Measurements from ENCODE around the gene ZNF366. TPM values are rescaled to one million over a fixed set of nuclear protein-coding genes. Genes with fewer than 3 reads are reported as not detected.

The ZNF366 gene
- total RNA-seq: not detected in 3 replicates
- long read RNA-seq: 0 reads

- H3K4me3 Mint-ChIP-seq (ENCODE audit: unreplicated experiment): no peak within 1 kb of the TSS
- no peak for TF ChIP-seq CTCF (IDR thresholded peaks at IDR 0.05)
- H3K9me3 Mint-ChIP-seq (ENCODE audit: low read depth): no peaks in the 10 kb centered on the region
- no peaks in the 10 kb centered on the region for H3K36me3 Mint-ChIP-seq (ENCODE audit: low read depth)
- no peak within 1 kb of the TSS for H3K27ac Mint-ChIP-seq (ENCODE audit: unreplicated experiment)
- no peak for DNase-seq (ENCODE audit: low spot score)
- H3K27me3 Mint-ChIP-seq (ENCODE audit: low read depth): no peaks in the 10 kb centered on the region
- peaks cover 51% of the 10 kb centered on the region for H3K4me1 Mint-ChIP-seq (ENCODE audit: low read depth)
Observed at GRCh38 chr5:72507231-72507906, at the start of gene ZNF366. Gene ZNF366, minus strand, starts transcription at chr5:72507410. Its CDS starts 45,914 bp downstream, at chr5:72461496.

DNA sequence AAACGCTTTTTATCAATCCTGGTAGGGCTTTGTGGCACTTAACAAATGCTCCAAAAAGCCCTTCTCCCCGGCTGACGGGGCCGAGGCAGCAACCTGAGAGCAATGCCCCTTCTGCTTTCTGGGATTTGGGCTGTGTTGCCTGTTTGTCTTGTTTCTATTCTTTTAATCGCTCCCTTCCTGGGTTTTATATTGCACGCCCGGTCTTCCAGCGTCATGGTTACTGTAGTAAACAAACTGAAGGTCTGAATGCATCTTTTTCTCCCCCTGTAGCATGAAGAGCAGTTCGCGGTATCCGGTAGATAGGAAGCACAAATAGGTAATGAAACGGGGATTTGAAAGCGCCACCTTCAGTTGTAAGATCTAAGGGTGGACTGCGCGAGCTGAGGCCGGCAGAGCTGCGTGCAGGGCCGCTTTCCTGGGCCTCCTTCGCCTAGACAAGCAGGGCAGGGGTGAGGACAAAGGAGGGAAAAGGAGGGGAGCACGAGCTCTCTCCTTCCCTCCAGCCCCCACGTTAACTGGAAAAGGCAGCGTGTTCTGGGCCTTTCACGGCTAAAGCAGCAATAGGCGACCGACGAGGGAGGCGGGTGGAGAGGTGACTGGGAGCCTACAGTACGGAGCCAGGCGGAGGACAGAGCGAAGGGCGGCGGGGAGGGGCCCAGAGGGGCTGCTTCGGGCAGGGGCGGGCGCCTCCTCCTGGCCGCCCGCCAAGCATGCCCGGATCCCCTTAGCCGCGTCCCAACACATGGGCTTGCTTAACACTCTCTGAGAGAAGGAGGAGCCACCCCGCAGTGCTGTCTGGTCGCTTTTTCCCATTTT, 49.3 kb upstream of the ZNF366 start:
- DNase-seq (ENCODE audit: low spot score): no peak
- peak; percentile 61 for TF ChIP-seq CTCF (IDR thresholded peaks at IDR 0.05)
- Mint-ChIP-seq H3K36me3 (ENCODE audit: low read depth) (no peaks in the 10 kb centered on the region), H3K4me3 (ENCODE audit: unreplicated experiment) (peak overlapping the region; percentile 65), H3K27me3 (ENCODE audit: low read depth) (no peaks in the 10 kb centered on the region), H3K27ac (ENCODE audit: unreplicated experiment) (peak overlapping the region; percentile 89), H3K4me1 (ENCODE audit: low read depth) (peaks cover 30% of the 10 kb centered on the region), H3K9me3 (ENCODE audit: low read depth) (peaks cover 2% of the 10 kb centered on the region)

GRCh38 chr5:72555871-72556270, 48.7 kb upstream of the ZNF366 start:
- H3K27me3 Mint-ChIP-seq (ENCODE audit: low read depth): no peaks in the 10 kb centered on the region
- no peaks in the 10 kb centered on the region for H3K36me3 Mint-ChIP-seq (ENCODE audit: low read depth)
- peak overlapping the region; percentile 89 for H3K27ac Mint-ChIP-seq (ENCODE audit: unreplicated experiment)
- DNase-seq (ENCODE audit: low spot score): no peak
- peaks cover 30% of the 10 kb centered on the region for H3K4me1 Mint-ChIP-seq (ENCODE audit: low read depth)
- TF ChIP-seq CTCF (IDR thresholded peaks at IDR 0.05): no peak
- H3K9me3 Mint-ChIP-seq (ENCODE audit: low read depth): peaks cover 2% of the 10 kb centered on the region
- H3K4me3 Mint-ChIP-seq (ENCODE audit: unreplicated experiment): peak overlapping the region; percentile 65

DNA sequence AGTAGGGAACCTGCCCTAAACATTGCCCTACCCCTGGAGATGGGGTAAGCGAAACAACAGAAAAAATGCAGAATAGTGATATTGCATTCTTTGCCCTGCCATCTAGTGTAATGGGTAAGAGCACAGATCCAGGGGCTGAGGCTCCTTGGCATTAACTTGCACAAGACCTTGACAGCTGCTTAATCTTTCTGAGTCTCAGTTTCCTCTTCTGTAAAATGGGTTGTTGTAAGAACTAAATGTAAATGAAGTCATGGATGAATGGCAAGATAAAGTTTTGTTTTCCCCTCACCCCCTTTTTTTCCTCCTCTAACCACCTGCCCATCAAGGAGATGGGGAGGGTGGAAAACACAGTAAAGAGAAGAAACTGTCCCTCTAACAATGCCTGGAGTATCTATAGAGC, 47.7 kb upstream of the ZNF366 start:
- TF ChIP-seq CTCF (IDR thresholded peaks at IDR 0.05): no peak
- Mint-ChIP-seq H3K9me3 (ENCODE audit: low read depth) (peaks cover 2% of the 10 kb centered on the region), H3K4me1 (ENCODE audit: low read depth) (peaks cover 30% of the 10 kb centered on the region), H3K27ac (ENCODE audit: unreplicated experiment) (no peak overlapping the region), H3K27me3 (ENCODE audit: low read depth) (no peaks in the 10 kb centered on the region), H3K4me3 (ENCODE audit: unreplicated experiment) (no peak overlapping the region), H3K36me3 (ENCODE audit: low read depth) (no peaks in the 10 kb centered on the region)
- DNase-seq (ENCODE audit: low spot score): no peak

DNA sequence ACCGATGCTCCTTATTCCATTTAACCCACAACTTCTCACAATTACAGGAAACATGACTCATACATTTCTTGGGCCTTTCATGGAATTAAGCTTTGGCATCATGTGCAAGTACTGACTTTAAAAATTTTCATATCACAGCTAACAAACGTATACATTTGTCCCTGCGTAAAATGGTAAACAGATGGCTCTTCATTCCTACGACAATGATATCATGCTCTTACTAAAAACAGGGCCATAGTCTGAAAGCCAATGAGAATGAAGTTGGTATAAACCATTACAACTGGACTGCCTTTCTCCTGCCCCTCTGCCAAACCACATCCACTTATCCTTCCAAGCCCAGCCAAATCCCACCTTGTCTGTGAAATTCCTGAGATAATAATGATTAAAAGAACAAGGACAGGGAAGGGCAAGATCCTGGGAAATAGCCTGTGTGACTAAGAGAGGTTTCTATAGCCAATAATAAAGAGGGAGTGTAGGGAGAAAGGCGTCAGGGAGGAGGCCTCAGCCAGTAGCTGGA, 44.9 kb upstream of the ZNF366 start:
- Mint-ChIP-seq H3K4me3 (ENCODE audit: unreplicated experiment) (no peak overlapping the region), H3K36me3 (ENCODE audit: low read depth) (peaks cover 6% of the 10 kb centered on the region), H3K9me3 (ENCODE audit: low read depth) (peaks cover 18% of the 10 kb centered on the region), H3K4me1 (ENCODE audit: low read depth) (peaks cover 27% of the 10 kb centered on the region), H3K27ac (ENCODE audit: unreplicated experiment) (peak overlapping the region; percentile 77), H3K27me3 (ENCODE audit: low read depth) (no peaks in the 10 kb centered on the region)
- no peak for DNase-seq (ENCODE audit: low spot score)
- no peak for TF ChIP-seq CTCF (IDR thresholded peaks at IDR 0.05)
